Loucy (cell line): ENCODE data around the gene OR2L3.

ENCODE experiments used
- EZH2phosphoT487 ChIP-seq: fragments of 200-600 bp; IDR thresholded peaks from 2 replicates; pipeline ENCODE4 v1.6.1; 2018; ENCODE audit warnings: antibody characterized with exemption, mild to moderate bottlenecking, moderate library complexity, borderline replicate concordance
- TF ChIP-seq, protein P1 (sequence below): fragments of 200-600 bp; sonication (generic); conservative IDR thresholded peaks from 2 replicates; pipeline ENCODE4 v1.5.1; 2014; ENCODE audit warnings: mild to moderate bottlenecking, antibody characterized with exemption, low read length

DNA sequence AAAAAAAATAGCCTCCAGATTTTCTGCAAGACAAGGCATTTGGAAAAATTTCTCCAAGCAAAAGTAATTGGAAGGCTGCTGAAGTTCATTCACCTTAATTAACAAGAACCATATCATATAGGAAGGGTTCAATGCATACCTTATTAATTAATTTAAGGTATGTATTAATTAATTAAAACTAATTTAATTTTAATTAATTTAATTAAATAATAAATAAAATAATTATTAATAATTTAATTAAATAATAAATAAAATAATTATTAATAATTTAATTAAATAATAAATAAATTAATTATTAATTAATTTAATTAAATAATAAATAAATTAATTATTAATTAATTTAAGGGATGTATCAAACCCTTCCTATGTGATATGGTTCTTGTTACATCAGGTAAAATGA, 56.2 kb downstream of the OR2L3 start:
- TF ChIP-seq, protein P1, sequence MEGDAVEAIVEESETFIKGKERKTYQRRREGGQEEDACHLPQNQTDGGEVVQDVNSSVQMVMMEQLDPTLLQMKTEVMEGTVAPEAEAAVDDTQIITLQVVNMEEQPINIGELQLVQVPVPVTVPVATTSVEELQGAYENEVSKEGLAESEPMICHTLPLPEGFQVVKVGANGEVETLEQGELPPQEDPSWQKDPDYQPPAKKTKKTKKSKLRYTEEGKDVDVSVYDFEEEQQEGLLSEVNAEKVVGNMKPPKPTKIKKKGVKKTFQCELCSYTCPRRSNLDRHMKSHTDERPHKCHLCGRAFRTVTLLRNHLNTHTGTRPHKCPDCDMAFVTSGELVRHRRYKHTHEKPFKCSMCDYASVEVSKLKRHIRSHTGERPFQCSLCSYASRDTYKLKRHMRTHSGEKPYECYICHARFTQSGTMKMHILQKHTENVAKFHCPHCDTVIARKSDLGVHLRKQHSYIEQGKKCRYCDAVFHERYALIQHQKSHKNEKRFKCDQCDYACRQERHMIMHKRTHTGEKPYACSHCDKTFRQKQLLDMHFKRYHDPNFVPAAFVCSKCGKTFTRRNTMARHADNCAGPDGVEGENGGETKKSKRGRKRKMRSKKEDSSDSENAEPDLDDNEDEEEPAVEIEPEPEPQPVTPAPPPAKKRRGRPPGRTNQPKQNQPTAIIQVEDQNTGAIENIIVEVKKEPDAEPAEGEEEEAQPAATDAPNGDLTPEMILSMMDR = no peak
- no peak for TF ChIP-seq EZH2phosphoT487
